NCI-H82 (cell line): Measurements from ENCODE around the gene IRX5.

ENCODE experiments used
- DNase-seq: peaks from one replicate; lab custom pipeline; 2025; lab: John Stamatoyannopoulos, UW

IRX5 gene

DNA sequence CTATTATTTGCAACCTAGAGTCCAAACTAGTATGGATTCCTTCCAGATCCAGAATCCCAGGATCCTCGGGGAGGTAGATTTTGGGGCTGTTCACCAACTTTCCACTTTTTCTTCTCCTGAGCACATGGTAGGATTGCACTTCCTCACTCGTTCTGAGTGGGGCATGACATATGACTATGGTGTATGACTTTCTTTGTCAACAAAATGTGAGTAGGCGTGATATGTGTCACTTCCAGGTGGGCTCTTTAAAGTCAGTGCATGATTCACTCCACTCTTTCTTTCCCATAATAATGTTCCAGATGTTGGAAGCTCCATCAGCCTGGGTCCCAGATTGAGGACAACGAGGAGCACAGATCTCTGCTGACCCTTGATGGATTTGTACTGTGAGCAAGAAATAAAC lies 21.5 kb downstream of the IRX5 start:
- no peak for DNase-seq

- no peak for DNase-seq
These were observed 22.8 kb downstream of the IRX5 start for GRCh38 chr16:54953461-54953860.

DNA sequence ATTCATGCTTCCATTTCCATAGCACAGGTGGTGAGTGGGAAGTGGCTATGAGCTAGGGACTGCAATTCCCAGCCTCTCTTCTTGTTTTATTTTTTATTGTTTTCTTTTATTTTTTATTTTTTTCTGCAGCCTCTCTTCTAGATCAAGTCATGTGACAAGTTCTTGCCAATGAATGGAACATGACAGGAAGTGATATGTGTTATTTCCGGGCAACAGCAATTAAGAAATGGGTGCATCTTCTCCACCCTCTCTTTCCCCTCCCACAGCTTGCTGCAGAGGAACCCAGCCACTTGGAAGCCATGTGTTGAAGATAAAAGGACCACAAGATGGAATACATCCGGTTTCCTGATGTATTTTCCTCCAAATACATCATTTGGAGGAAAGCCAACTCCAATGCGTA lies 23.6 kb downstream of the IRX5 start:
- no peak for DNase-seq

DNA sequence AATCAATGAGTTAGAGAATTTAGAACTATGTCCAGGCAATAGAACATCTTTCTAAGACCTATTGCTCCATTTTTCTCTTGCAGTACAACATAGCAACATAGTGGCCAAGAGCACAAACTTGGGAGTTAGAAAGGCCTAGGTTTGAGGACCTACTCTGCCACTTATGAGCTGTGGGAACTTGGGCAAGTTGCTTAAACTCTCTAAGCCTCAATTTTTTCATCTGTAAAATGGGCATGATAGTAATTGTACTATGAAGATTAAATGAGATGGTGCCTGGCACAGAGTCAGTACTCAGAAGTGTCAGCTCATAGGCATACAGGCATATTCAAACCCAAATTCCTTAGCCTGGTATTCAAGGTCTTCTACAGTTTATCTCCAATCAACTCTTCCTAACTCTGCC lies 25.1 kb downstream of the IRX5 start:
- no peak for DNase-seq

- DNase-seq = peak; percentile 53
These were observed 26.9 kb downstream of the IRX5 start for GRCh38 chr16:54957403-54958166.

GRCh38 chr16:54962045-54962444 lies 31.4 kb downstream of the IRX5 start:
- no peak for DNase-seq

- no peak for DNase-seq
These were observed 33.6 kb downstream of the IRX5 start for GRCh38 chr16:54964239-54964638.

- no peak for DNase-seq
These were observed 34.8 kb downstream of the IRX5 start for GRCh38 chr16:54965464-54965863.

DNA sequence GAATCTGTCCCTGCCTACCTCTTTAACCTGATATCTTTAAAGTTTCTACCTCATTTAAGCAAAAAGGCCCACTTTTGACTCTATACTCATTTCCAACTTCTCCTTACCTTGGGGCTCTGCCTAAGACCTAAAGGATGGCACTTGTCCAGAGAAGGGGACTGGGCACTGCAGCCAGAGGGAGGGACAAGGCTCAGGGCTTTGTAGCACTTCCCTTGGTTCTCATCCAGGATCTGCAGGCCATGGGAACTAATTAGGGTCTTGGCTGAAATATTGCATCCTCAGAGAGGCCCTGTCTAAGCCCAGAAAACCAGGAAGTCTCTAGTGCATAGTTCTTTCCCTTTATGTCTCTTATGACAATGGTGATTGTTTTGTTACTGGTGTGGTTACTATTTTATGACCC lies 37.3 kb downstream of the IRX5 start:
- DNase-seq = no peak

DNA sequence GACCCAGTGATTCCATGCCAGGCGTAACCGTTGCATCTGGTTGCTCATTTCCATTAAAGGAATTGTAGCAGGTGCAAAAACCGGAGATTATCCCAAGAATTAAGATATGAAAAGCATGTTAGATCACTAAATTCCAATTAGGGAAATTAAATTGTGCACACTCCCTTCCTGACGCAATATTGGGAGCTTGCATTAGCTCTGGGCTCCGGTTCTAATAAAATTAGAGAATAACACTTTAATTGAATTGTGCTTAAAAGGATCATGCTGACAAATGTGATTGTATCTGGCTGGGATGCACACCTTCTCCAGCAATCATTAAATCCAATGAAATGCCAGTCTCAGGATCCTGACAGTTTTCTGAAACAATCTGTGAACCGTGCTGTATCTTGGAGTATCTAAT lies 38.1 kb downstream of the IRX5 start:
- peak; percentile 95 for DNase-seq

GRCh38 chr16:54970016-54970415 lies 39.4 kb downstream of the IRX5 start:
- DNase-seq = no peak

DNA sequence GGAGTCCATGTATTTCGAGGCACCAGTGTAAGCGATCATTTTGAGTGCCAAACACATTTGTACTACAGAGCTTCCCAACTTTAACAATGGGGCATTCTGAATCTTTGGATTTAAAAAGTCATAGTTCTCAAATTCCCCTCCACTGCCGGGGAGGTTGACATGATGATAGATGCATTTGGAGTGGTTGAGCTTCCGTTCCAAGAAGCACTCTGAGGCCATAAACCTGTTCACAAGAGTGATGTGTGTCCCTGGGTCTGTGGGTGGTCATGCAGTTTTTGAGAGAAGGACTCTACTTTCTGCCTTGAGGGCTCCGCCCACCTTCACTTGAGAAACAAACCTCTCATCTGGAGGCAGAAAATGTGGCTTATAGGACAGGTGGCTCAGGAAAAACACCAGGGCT lies 43.7 kb downstream of the IRX5 start:
- no peak for DNase-seq

- DNase-seq = no peak
These were observed 46.1 kb downstream of the IRX5 start for GRCh38 chr16:54976651-54977200.

DNA sequence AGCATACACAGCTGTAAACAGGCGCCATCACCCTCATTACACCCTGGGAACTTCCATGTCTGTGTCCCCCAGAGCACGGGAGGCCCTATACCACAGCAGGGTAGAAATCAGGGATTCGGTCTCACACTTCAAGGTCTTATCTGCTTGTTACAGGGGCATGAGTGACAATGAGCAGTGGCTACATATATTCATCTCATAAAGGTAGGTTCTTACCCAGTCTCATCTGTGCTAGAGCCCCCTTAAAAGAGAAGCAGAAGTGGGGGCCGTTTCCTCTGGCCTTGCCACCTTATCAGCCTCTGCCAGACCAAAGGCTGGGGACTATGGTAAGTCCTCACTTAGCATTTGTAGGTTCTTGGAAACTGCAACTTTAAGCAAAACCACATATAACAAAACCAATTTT lies 46.5 kb downstream of the IRX5 start:
- no peak for DNase-seq

DNA sequence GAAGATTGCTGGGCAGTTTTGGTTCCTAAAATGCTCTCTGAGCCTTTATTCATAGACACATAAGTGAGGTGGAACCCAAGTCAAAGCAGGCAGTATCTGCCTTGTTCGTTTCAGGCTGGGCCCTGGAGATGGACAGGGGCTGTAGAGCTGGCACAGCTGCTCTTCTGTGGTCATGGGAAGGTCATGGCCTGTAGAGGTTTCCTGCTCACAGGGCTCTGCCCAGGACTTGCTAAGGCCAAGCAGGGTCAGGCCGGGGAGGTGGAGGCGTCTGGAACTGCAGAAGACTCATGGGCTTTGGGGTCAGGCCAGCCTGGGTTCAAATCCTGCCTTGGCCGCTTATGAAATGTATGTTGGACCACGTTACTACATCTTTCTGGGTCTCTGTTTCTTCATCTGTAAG lies 50.2 kb downstream of the IRX5 start:
- DNase-seq = no peak
